ENCODE measurements around the gene HABP4. TPM values are rescaled to one million over a fixed set of nuclear protein-coding genes. Genes with fewer than 3 reads are reported as not detected.

Gene HABP4
- total and polyA plus RNA-seq, 9 of the 15 experiments (the other 6 are each of a cell fraction or from before 2014, with no cell fraction given), result 0.38 to 2.4 (median 1.9) TPM

DNA sequence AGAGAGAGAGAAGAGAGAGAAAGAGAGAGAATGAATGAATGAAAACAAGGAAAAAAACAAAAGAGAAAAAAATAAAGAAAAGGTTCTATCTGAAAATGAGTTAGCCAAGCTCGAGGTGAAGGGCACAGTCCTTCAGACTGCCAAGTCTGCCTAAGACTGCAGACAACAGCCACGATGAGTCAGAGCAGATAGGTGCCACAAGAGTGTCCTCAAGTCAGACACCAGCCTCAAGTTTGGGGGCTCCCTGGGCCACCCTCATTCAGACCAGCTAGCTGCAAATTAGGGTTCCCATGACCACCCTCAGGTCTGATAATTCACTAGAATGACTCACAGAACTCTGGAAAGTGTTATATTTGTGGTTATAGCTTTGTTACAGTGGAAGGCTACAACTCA lies 13.9 kb upstream of the HABP4 start (continued):
- TF ChIP-seq SAFB2 (IDR thresholded peaks at IDR 0.05; ENCODE audit: borderline replicate concordance, low read depth, low read length, severe bottlenecking), result no peak

- in situ Hi-C loops (cut with MboI), result loop anchor here (25.0 kb wide), 1 partner anchor 226 kb away; the partner anchor contains the start of gene PRXL2C
- Histone ChIP-seq H4K20me1 (replicated peaks; ENCODE audit: control insufficient read depth, insufficient read depth, low read length) (no peaks in the 10 kb centered on the region), H3K36me3 (ENCODE audit: control insufficient read depth, insufficient read depth, low read length) (no peaks in the 10 kb centered on the region), H3K9me3 (replicated peaks; ENCODE audit: control insufficient read depth, insufficient read depth, low read depth, low read length) (0 out of 2 replicates have a peak, but pooled peaks cover 1% of the 10 kb centered on the region), H3K4me1 (replicated peaks in 1 of 2; ENCODE audit: control insufficient read depth in 2 of 2, insufficient read depth in 2 of 2, low read length in 2 of 2) (no peaks in the 10 kb centered on the region; a peak in 1 of 5 replicates), H3K79me2 (ENCODE audit: control insufficient read depth, insufficient read depth, low read length) (no peaks in the 10 kb centered on the region), H3K9ac (ENCODE audit: insufficient read depth in 1 of 2, low read depth in 2 of 2, low read length in 2 of 2) (peak overlapping the region in 1 of 2 experiments; percentile 54; a peak in 1 of 4 replicates), H3K4me2 (ENCODE audit: insufficient read depth, low read length) (no peak overlapping the region), H3K27ac (ENCODE audit: extremely low read depth, low read depth, low read length) (no peak overlapping the region), H3K27me3 (ENCODE audit: control insufficient read depth in 2 of 2, insufficient read depth in 2 of 2, low read length in 2 of 2) (no peaks in the 10 kb centered on the region), H3K4me3 (no peak overlapping the region), H3K9me1 (ENCODE audit: control insufficient read depth, insufficient read depth, low read length) (no peaks in the 10 kb centered on the region), H2AFZ (ENCODE audit: low read depth, low read length) (peak overlapping the region; percentile 14)
- no TSS peak for BruUV-seq (replicated peaks)
- TF ChIP-seq ZNF23 (CRISPR knock-in tag; IDR thresholded peaks at IDR 0.05) (no peak), RBM34 (IDR thresholded peaks at IDR 0.05; ENCODE audit: borderline replicate concordance, insufficient read depth, low read length) (no peak), SNIP1 (IDR thresholded peaks at IDR 0.05; ENCODE audit: low read depth) (no peak), EP300 (IDR thresholded peaks at IDR 0.05; ENCODE audit: low read length) (no peak), GABPB2 (CRISPR knock-in tag; conservative IDR thresholded peaks at IDR 0.05) (no peak), ELF1 (tag; IDR thresholded peaks at IDR 0.05) (no peak)
- TF ChIP-seq, protein P1, sequence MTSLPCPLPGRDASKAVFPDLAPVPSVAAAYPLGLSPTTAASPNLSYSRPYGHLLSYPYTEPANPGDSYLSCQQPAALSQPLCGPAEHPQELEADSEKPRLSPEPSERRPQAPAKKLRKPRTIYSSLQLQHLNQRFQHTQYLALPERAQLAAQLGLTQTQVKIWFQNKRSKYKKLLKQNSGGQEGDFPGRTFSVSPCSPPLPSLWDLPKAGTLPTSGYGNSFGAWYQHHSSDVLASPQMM (CRISPR knock-in tag; IDR thresholded peaks at IDR 0.05), result no peak
- TF ChIP-seq, protein P2, sequence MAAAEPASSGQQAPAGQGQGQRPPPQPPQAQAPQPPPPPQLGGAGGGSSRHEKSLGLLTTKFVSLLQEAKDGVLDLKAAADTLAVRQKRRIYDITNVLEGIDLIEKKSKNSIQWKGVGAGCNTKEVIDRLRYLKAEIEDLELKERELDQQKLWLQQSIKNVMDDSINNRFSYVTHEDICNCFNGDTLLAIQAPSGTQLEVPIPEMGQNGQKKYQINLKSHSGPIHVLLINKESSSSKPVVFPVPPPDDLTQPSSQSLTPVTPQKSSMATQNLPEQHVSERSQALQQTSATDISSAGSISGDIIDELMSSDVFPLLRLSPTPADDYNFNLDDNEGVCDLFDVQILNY (CRISPR knock-in tag; IDR thresholded peaks at IDR 0.05), result no peak
- DNase-seq (ENCODE audit: extremely low read depth in 1 of 4, low spot score in 3 of 4) (no peak), ATAC-seq (peak; percentile 44; the same call in 2 of the 3 replicates), FAIRE-seq (no peak)
- ChIA-PET CTCF (ENCODE audit: low intra/inter-chr PET ratio) (no interaction called here), POLR2A (interaction anchor here (3.2 kb wide), 1 partner anchor 12 kb away, joined by 12 read pairs; no protein-coding TSS in a partner anchor)
- WGBS (ENCODE audit: insufficient coverage, low coverage, missing lambda C conversion rate), result 50% methylated on average over 15 of the region's 15 CpGs
- intact Hi-C loops (cut with micrococcal nuclease), result no loop called here
Observed at GRCh38 chr9:96436456-96437126, 13.4 kb upstream of the HABP4 start.
